ENCODE data around the gene TENT4A. TPM values are rescaled to one million over a fixed set of nuclear protein-coding genes. Genes with fewer than 3 reads are reported as not detected.

TENT4A gene
- total RNA-seq, 1 experiment from 2014 or later: 39.3 TPM

- DNase-seq (no peak), ATAC-seq (no peak)
- Histone ChIP-seq H3K36me3 (ENCODE audit: low read depth, low read length) (peaks cover 10% of the 10 kb centered on the region; the same call in 1 of the 2 replicates), H3K9me2 (replicated peaks; ENCODE audit: low read length) (no peaks in the 10 kb centered on the region), H3K27ac (ENCODE audit: low read length) (no peak overlapping the region), H2AFZ (ENCODE audit: low read length) (no peak overlapping the region), H3F3A (ENCODE audit: low read length, unreplicated experiment) (no peaks in the 10 kb centered on the region), H3K27me3 (ENCODE audit: low read length) (no peaks in the 10 kb centered on the region), H3K9ac (ENCODE audit: low read length) (no peak overlapping the region), H4K20me1 (ENCODE audit: low read length) (peaks cover 66% of the 10 kb centered on the region), H3K9me3 (ENCODE audit: low read length) (no peaks in the 10 kb centered on the region), H3K79me2 (ENCODE audit: low read length) (peaks cover 100% of the 10 kb centered on the region), H3K4me2 (ENCODE audit: low read length) (no peak overlapping the region), H3K4me1 (ENCODE audit: insufficient read depth, low read length) (peaks cover 15% of the 10 kb centered on the region), H3K4me3 (ENCODE audit: low read length) (no peak overlapping the region)
- POLR2A ChIA-PET (ENCODE audit: unreplicated experiment): no interaction called here
- no TSS peak for BruUV-seq (replicated peaks)
- intact Hi-C loops (cut with micrococcal nuclease): no loop called here
- CTCF ChIA-PET: no interaction called here
- no peak for TF ChIP-seq CTCF (conservative IDR thresholded peaks at IDR 0.05; ENCODE audit: low read depth, low read length)
- TF ChIP-seq EZH2 (IDR thresholded peaks at IDR 0.05; ENCODE audit: low read length, unreplicated experiment): no peak
- TF ChIP-seq EZH2phosphoT487 (IDR thresholded peaks at IDR 0.05; ENCODE audit: borderline replicate concordance, low read length): no peak
Measured at GRCh38 chr5:6730807-6731206, 17.6 kb downstream of the TENT4A start.

GRCh38 chr5:6731465-6732237 is 18.4 kb downstream of the TENT4A start:
- H3K9ac ChIP-seq (ENCODE audit: low read length): no peak overlapping the region
- H2AFZ ChIP-seq (ENCODE audit: low read length): no peak overlapping the region
- no peak overlapping the region for H3K27ac ChIP-seq (ENCODE audit: low read length)
- no peak overlapping the region for H3K4me3 ChIP-seq (ENCODE audit: low read length)
- H3F3A ChIP-seq (ENCODE audit: low read length, unreplicated experiment): no peaks in the 10 kb centered on the region
- peaks cover 100% of the 10 kb centered on the region for H3K79me2 ChIP-seq (ENCODE audit: low read length)
- H4K20me1 ChIP-seq (ENCODE audit: low read length): peaks cover 65% of the 10 kb centered on the region
- H3K36me3 ChIP-seq (ENCODE audit: low read depth, low read length): peaks cover 3% of the 10 kb centered on the region; the same call in 1 of the 2 replicates
- intact Hi-C loops (cut with micrococcal nuclease): no loop called here
- BruUV-seq (replicated peaks): no TSS peak
- no peaks in the 10 kb centered on the region for H3K9me3 ChIP-seq (ENCODE audit: low read length)
- 0 out of 2 replicates have a peak overlapping the region, but pooled peaks have one; percentile 1 for H3K4me2 ChIP-seq (ENCODE audit: low read length)
- ATAC-seq (no peak), DNase-seq (no peak)
- H3K4me1 ChIP-seq (ENCODE audit: insufficient read depth, low read length): peaks cover 15% of the 10 kb centered on the region
- ChIA-PET POLR2A (ENCODE audit: unreplicated experiment) (no interaction called here), CTCF (no interaction called here)
- no peak for TF ChIP-seq EZH2 (IDR thresholded peaks at IDR 0.05; ENCODE audit: low read length, unreplicated experiment)
- no peak for TF ChIP-seq CTCF (conservative IDR thresholded peaks at IDR 0.05; ENCODE audit: low read depth, low read length)
- no peak for TF ChIP-seq EZH2phosphoT487 (IDR thresholded peaks at IDR 0.05; ENCODE audit: borderline replicate concordance, low read length)
- no peaks in the 10 kb centered on the region for H3K27me3 ChIP-seq (ENCODE audit: low read length)
- no peaks in the 10 kb centered on the region for H3K9me2 ChIP-seq (replicated peaks; ENCODE audit: low read length)

Measured in PC-3 (cell line).